Measurements from ENCODE around the gene SPOCK3. TPM values are rescaled to one million over a fixed set of nuclear protein-coding genes. Genes with fewer than 3 reads are reported as not detected.
A peak's percentile ranks its signal among the peaks of the same experiment; 100 is the strongest.

The SPOCK3 gene
- total RNA-seq, 6 experiments from 2014 or later: 0.27 to 0.95 (median 0.56) TPM; not detected in 3

DNA sequence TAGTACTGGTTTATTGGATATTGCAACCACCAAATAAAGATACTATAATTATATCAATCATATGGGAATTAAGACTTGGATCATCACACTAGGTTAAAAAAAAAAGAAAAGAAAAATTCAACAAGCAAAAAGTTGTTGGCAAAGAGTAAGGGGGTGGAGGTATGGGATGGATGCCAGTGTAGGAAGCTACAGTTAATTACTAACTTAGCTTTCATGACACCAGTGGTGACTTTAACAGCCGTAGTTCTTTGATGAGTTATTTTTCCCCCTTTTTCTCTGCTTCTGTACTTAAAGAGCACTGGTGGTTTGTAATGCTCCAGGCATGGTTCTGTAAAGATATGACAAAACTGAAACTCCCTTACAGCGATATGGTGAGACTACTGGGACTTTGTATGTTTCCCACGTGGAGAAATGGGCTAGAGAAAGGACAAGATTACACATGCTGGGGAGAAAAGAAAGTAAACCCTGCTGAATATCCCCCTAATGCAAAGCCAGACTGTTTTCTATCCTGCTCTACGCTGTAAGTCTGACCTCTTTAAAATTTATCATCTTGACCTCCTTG lies 210.8 kb downstream of the SPOCK3 start:
- ATAC-seq (peak; percentile 57 to 79 (median 69)), DNase-seq (no peak)
- 5% methylated on average over 4 of the region's 4 CpGs for WGBS (ENCODE audit: insufficient coverage, low coverage, low lambda C conversion rate, missing lambda C conversion rate)
- H3K36me3 ChIP-seq: no peaks in the 10 kb centered on the region
- no peaks in the 10 kb centered on the region for H3K9me3 ChIP-seq
- no peaks in the 10 kb centered on the region for H3K27me3 ChIP-seq
- TF ChIP-seq POLR2A (IDR thresholded peaks at IDR 0.05): peak; percentile 12
- TF ChIP-seq, protein P1, sequence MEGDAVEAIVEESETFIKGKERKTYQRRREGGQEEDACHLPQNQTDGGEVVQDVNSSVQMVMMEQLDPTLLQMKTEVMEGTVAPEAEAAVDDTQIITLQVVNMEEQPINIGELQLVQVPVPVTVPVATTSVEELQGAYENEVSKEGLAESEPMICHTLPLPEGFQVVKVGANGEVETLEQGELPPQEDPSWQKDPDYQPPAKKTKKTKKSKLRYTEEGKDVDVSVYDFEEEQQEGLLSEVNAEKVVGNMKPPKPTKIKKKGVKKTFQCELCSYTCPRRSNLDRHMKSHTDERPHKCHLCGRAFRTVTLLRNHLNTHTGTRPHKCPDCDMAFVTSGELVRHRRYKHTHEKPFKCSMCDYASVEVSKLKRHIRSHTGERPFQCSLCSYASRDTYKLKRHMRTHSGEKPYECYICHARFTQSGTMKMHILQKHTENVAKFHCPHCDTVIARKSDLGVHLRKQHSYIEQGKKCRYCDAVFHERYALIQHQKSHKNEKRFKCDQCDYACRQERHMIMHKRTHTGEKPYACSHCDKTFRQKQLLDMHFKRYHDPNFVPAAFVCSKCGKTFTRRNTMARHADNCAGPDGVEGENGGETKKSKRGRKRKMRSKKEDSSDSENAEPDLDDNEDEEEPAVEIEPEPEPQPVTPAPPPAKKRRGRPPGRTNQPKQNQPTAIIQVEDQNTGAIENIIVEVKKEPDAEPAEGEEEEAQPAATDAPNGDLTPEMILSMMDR (IDR thresholded peaks at IDR 0.05): no peak
- intact Hi-C loops (cut with DNase I): no loop called here
- H3K27ac ChIP-seq: peak overlapping the region in 2 of 3 donors; percentile 18 to 79
- peaks cover 0 to 5% (median 0%) of the 10 kb centered on the region in 4 donors for H3K4me1 ChIP-seq
- peak overlapping the region; percentile 4 to 39 (median 12) for H3K4me3 ChIP-seq

DNA sequence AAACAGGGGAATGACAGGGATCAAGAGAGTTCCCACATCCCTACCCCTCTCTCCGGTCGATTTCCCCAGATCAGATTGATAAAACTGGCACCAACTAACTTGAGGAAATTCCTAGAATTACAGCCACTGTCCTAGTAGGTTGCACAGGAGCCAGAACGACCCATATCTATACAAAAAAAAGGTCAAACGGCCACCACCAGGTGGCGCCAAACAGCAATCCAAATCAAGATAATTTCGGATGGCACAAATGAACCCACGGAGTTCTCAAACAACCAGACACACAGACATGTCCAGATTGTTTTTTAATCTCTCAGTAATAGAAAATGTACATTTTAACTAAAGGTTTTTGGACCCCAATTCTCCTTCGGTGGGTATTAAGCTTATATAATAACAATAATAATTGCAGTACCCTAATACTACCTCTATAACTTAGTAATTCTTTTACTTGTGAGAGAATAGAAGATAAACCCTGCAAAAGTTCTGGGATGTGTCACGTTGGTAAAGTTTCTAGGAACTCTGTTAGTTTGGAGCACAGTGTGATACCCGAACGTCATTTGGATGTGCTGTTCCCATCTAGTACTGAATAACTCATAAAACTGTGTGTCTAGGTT lies 212.6 kb downstream of the SPOCK3 start:
- Histone ChIP-seq H3K27me3 (no peaks in the 10 kb centered on the region), H3K4me1 (peaks cover 0 to 3% (median 0%) of the 10 kb centered on the region in 4 donors), H3K27ac (no peak overlapping the region), H3K9me3 (no peaks in the 10 kb centered on the region), H3K36me3 (no peaks in the 10 kb centered on the region), H3K4me3 (no peak overlapping the region)
- TF ChIP-seq, protein P1 (IDR thresholded peaks at IDR 0.05): peak; percentile 78 to 83 (median 82)
- no peak for TF ChIP-seq POLR2A (IDR thresholded peaks at IDR 0.05)
- DNase-seq: peak; percentile 64 to 76 (median 67)
- peak; percentile 73 to 87 (median 82) for ATAC-seq
- intact Hi-C loops (cut with DNase I): no loop called here
- WGBS (ENCODE audit: insufficient coverage, low coverage, low lambda C conversion rate, missing lambda C conversion rate): 5% methylated on average over 9 of the region's 11 CpGs

DNA sequence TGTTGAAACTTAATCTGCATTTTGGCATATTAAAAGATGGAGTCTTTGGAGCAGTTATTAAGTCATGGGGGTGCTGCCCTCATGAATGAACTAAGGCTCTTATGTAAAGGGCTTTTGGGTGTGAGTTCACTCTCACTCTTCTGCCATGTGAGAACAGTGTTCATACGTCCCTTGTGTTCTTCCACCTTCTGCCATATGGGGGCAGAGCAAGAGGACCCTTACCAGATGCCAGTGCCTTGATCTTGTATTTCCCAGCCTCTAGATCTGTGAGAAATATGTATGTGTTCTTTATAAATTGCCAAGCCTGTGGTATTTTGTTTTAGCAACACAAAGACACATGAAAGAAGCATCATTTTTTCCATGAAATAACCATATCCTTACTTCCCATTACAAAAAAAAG lies 213.9 kb downstream of the SPOCK3 start:
- DNase-seq: no peak
- Histone ChIP-seq H3K27ac (no peak overlapping the region), H3K36me3 (no peaks in the 10 kb centered on the region), H3K9me3 (no peaks in the 10 kb centered on the region), H3K27me3 (no peaks in the 10 kb centered on the region), H3K4me1 (peaks cover 0 to 3% (median 0%) of the 10 kb centered on the region in 4 donors), H3K4me3 (no peak overlapping the region)
- peak in 2 of 4 donors; percentile 26 to 42 for ATAC-seq
- no CpG with 5 or more reads among the region's 1 CpG for WGBS (ENCODE audit: insufficient coverage, low coverage, low lambda C conversion rate, missing lambda C conversion rate)
- TF ChIP-seq POLR2A (IDR thresholded peaks at IDR 0.05): no peak
- TF ChIP-seq, protein P1 (IDR thresholded peaks at IDR 0.05): peak in 3 of 4 donors; percentile 20 to 33 (median 31)
- intact Hi-C loops (cut with DNase I): no loop called here

DNA sequence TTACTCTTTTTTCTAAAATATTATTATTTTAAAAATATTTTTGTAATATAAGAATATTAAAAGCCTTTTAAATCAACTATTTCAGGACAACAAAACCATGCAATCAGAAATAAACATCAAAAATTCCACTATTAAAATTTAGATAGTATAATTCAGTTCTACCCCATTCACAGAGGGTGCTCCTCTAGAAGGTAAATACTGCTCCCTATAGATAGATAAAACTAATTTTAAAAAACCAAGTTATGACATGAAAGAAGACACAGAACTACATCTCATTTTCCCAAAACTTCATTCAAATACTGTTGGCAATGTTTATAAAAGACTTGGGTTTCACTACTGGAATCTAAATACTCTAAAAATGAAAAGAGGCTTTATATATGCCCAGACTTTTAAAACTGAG lies 219.3 kb downstream of the SPOCK3 start:
- no peaks in the 10 kb centered on the region for H3K27me3 ChIP-seq
- DNase-seq (no peak), ATAC-seq (no peak)
- H3K36me3 ChIP-seq: no peaks in the 10 kb centered on the region
- no peaks in the 10 kb centered on the region for H3K9me3 ChIP-seq
- TF ChIP-seq, protein P1 (IDR thresholded peaks at IDR 0.05): no peak
- TF ChIP-seq POLR2A (IDR thresholded peaks at IDR 0.05): no peak
- intact Hi-C loops (cut with DNase I): loop anchor here in 1 of 2 donors (10.0 kb wide), 1 partner anchor 280 kb away; no protein-coding TSS in a partner anchor
- no peak overlapping the region for H3K4me3 ChIP-seq
- H3K4me1 ChIP-seq: no peaks in the 10 kb centered on the region
- no peak overlapping the region for H3K27ac ChIP-seq

All from right lobe of liver (tissue), 6 donors.